HG03025 (cell line): ENCODE measurements around the gene BTD.
"Not testable (repeated sequence)": the region's sequence is repeated elsewhere in the genome, so short reads cannot be mapped to it uniquely, and the experiment has no call there.

Experiments
- ATAC-seq: cut with Tn5 transposase; IDR thresholded peaks from one replicate; pipeline ENCODE4 v1.9.1; 2021; ENCODE audit warnings: mild to moderate bottlenecking, moderate library complexity; ENCODE audit not compliant: unreplicated experiment, low FRiP score

Gene BTD

DNA sequence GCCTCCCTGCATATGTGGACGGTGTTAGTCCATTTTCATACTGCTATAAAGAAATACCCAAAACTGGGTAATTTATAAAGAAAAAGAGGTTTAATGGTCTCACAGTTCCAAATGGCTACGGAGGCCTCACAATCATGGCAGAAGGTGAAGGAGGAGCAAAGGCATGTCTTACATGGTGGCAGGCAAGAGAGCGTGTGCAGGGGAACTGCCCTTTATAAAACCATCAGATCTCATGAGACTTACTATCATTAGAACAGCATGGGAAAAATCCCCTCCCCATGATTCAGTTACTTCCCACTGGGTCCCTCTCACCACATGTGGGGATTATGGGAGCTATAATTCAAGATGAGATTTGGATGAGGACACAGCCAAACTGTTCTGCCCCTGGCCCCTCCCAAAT lies 1.3 kb downstream of the BTD start:
- not testable (repeated sequence) for ATAC-seq

- not testable (repeated sequence) for ATAC-seq
Measured at GRCh38 chr3:15604584-15604983, 3.0 kb downstream of the BTD start.

GRCh38 chr3:15606434-15606891 lies 4.9 kb downstream of the BTD start:
- ATAC-seq = no peak

DNA sequence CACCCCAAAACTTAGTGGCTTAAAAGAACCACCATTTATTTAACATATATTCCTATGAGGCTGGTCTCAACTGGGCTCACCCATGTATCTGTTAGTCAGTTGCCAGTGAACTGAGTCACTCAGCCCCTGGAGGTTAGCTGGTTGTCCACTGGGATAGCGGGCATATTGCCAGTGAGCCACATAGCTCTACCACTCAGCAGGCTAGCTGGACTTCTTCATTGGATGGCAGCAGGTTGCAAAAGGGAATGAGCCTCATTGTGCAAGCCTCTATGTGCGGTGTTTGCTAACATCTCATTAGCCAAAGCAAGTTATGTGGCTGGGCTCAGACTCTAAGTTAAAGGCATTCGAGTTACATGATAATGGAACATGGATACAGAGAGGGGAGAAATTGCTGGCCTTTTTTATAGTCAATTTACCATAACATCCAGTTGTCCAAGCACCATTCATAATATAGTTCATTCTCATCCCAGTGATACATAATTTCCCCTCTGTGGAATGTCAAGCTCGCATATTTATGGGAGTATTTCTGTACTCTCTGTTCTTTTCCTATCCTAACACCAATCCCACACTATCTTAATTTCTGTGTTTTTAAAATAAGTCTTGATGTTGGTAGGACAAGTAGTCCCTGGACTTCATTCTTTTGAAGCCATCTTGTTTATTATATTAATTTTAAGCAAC lies 8.7 kb downstream of the BTD start:
- no peak for ATAC-seq

DNA sequence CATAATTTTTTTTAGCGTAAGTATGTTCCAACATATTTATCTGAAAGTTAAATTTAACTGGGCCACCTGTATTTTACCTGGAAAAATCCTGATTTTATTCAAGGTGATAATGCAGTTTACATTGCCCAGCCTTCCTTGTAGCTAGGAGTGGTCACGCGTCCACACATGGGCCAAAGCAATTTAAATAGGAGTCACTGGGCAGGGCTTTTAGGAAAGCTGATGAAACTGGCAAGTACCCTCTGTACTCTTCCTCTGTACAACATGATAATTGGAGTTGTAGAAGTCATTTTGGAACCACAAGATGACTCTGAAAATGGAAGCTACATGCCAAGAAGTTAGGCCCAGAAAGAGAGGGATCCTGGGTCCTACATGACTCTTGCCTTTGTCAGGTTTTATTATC lies 9.5 kb downstream of the BTD start:
- ATAC-seq = no peak

DNA sequence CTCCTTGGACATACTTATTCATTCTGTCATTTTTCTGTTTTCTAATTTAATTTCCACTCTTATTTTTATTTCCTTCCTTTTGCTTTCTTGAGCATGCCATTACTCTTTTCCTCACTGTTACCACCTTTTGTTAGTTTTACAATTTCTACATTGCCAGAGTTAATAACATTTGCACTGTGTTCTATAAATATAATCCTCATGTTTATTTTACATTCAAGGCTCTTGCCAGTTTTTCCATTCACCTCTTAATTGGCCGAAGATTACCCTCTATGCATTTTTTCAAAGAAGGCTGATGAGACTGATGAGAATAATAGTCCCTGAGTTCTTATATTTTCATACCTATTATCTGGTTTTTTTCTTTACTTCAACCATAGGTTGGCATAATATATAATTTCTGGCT lies 10.5 kb downstream of the BTD start:
- no peak for ATAC-seq

DNA sequence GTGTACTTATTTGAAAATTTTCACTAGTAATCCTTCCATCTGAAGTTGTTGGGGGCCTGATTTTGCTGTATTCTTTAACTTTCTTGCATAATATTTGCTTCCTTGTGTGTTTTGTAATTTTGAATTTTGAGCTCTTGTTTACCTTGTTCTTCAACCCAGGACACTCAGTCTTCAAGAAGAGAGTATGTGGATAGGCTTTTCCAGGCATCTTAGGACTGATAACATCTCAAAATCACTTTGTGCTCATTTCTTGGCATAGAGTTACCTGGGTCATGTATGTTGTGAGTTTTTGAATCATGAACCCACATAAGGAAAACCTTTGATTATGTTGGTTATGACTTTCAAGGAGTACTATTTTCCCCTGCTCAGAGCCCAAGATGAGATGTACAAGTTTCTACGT lies 13.4 kb downstream of the BTD start:
- ATAC-seq = no peak

GRCh38 chr3:15616053-15616452 lies 14.5 kb downstream of the BTD start:
- no peak for ATAC-seq

GRCh38 chr3:15619659-15620464 lies 18.3 kb downstream of the BTD start:
- not testable (repeated sequence) for ATAC-seq

GRCh38 chr3:15623535-15624440 lies 22.2 kb downstream of the BTD start:
- ATAC-seq = no peak

GRCh38 chr3:15628967-15629366 lies 27.4 kb downstream of the BTD start:
- ATAC-seq = no peak

DNA sequence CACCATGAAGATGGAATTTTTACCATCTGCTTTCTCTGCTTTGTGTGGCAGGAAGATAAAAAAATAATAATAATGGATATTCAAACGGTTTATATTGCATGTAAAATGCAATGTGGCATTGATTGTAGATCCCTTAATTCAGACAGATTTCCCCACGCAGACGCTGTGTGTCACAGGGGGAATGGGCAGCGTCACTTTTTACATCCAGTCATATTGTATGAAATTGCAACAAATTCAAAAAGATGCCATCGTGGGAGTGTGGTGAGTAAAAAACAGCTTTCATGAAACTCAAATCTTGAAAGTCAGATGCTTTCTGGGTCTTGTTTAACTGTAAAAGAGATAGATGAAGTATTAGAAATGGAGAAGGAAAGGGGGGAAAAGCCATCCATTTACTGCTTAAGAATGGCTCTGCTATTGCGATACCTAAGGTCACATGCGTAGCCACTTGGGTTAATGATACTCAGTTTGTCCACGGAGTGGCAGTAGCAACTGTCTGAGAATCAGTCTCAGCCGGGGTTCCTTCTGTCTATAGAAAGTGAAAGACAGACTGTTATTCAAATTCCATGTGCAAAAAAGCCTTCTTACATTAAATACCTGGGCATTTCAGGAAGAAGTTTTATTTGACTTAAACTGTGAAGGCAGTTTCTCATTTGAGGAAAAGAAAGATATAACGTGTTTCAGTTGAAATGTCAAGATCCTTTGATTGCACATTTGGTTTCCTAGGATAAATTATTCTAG lies 28.5 kb downstream of the BTD start:
- ATAC-seq = peak; percentile 94

DNA sequence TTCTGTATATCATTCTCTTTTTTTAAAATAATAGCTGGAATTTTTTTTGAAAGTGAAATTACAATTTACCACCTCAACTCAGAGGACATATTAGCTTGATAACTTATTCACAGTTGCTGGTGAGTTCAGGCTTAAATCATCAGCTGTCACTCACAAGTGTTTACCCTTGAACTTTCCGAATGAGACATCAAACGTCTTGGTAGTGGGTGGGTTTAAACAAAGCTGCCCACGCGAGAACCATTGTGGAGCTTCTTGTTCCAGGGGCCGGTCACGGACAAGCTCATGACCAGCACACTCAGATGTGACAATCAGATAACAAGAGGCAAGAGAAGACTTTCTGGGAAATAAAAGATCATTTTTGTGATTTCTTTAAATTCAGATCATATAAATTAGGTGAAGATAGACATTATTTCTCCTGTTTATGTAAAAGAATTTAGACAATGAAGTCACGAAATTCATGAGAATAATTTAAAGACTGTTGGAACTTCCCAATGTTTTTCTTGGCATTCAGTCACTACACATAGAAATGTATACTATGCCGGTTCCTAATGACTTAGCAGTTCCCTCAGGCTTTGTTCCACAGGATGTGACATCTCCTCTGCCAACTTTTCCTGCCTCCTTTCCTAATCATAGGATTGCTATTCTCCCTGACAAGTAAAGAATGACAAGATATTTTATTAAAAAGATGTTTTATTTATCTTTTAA lies 29.3 kb downstream of the BTD start:
- no peak for ATAC-seq

GRCh38 chr3:15631426-15632211 lies 30.1 kb downstream of the BTD start:
- no peak for ATAC-seq

DNA sequence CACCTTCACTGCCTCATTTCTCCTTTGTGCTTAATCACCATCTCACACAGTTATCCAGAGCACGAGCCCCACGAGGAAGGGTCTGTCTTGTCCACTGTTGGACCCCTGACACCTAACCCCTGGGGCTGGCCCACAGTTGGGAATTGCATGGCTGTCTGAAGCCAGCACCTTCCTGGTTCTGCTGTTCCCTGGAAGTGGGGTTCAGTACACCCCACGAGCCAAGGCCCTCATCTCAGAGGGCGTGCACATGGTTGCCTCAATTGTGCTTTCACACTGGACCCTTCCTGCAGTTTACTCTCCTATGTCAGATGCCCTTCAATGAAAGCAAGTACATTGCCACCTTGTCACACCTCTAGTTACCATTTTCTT lies 30.7 kb downstream of the BTD start:
- ATAC-seq = no peak

DNA sequence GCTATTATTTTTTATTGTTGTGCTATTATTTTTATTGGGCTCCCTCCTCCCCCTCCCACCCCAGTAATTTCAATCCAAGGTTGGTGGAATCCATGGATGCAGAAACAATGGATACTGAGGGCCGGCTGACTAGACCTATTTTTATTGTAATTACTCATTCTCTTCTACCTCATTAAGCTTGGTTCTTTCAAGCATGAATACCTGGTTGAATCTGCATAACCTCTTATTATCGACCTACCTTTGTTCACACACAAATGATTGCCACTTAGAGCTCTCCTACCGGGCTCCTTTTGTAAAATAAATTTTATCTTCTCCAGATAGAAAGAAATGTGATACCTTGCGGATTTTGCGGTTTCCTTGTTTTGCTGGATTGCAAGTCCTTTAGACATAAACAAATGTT lies 31.6 kb downstream of the BTD start:
- ATAC-seq = no peak

DNA sequence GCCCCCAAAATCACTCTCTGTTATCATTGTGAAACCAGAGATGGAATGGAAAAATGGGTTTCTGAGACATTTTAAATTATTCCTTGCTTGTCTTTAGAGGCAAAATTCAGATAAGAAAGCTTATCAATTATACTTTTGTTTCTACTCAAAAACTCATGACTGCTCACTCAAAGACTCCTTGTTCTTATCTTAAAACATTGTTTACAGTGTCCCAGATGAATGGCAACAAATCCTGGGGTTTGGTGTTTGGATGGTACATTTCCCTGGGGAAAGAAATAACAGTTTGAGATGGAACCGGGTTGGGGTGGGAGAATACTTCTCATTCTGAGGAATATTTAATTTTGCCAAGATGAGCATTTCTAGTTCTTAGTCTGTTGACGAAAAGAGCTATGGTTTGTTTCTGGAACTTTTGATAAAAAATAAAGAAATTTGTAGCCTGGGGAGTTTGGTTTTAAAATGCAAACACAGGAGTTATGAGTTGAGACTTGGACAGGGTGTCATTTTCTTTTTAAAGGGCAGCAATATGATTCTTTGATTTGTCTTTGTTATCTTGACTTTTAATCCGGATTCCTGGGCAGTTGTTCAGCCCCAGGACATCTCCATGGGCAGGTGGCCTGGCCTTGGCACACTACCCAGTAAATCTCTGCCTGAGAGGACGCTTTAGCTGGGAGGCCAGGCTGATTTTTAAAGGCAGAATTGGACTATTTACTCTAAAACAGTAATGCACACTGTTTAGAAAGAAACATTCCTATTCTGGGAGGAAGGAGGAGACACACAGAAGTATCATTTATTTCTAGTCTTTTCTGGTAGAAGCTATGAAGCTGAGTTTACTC lies 32.4 kb downstream of the BTD start:
- no peak for ATAC-seq

- ATAC-seq = no peak
Measured at GRCh38 chr3:15634671-15635070, 33.1 kb downstream of the BTD start.
